ENCODE results near the gene ATG10.
A peak's percentile ranks its signal among the peaks of the same experiment; 100 is the strongest.
"Not testable (repeated sequence)": the region's sequence is repeated elsewhere in the genome, so short reads cannot be mapped to it uniquely, and the experiment has no call there.

The ATG10 gene

GRCh38 chr5:82255844-82256243 is 284.0 kb downstream of the ATG10 start:
- ChIA-PET CTCF (interaction anchor here (0.6 kb wide), 1 partner anchor 1036 kb away, joined by 3 read pairs; no protein-coding TSS in a partner anchor), POLR2A (ENCODE audit: low non-redundant PET) (no interaction called here)
- TF ChIP-seq, protein P1, sequence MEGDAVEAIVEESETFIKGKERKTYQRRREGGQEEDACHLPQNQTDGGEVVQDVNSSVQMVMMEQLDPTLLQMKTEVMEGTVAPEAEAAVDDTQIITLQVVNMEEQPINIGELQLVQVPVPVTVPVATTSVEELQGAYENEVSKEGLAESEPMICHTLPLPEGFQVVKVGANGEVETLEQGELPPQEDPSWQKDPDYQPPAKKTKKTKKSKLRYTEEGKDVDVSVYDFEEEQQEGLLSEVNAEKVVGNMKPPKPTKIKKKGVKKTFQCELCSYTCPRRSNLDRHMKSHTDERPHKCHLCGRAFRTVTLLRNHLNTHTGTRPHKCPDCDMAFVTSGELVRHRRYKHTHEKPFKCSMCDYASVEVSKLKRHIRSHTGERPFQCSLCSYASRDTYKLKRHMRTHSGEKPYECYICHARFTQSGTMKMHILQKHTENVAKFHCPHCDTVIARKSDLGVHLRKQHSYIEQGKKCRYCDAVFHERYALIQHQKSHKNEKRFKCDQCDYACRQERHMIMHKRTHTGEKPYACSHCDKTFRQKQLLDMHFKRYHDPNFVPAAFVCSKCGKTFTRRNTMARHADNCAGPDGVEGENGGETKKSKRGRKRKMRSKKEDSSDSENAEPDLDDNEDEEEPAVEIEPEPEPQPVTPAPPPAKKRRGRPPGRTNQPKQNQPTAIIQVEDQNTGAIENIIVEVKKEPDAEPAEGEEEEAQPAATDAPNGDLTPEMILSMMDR (conservative IDR thresholded peaks at IDR 0.05; ENCODE audit: low read depth), result no peak
- no peak overlapping the region for H3K27ac ChIP-seq
- no peak for DNase-seq (ENCODE audit: low spot score)

DNA sequence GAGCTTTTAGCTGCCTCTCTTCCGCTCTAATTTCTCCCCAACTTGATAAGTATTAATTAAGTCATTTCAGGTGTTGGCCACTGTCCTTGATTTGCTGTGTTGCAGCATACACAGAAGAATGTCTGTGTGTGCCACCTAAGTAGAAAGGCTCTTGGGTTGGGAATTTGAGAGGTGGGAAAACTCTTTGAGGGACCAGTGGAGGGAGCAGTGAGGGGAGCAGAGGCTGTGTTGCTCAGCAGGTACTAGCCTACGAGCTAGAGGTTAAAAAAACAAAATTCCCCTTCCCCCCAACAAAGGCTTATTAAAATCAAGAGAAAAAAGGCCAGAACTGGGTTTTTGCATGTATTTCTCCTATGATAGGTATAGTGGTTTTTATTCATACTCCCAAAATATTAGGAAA is 285.4 kb downstream of the ATG10 start:
- CTCF ChIA-PET, result interaction anchor here (0.9 kb wide), 1 partner anchor 125 kb away, joined by 3 read pairs; no protein-coding TSS in a partner anchor
- no peak overlapping the region for H3K27ac ChIP-seq
- POLR2A ChIA-PET (ENCODE audit: low non-redundant PET), result no interaction called here
- DNase-seq (ENCODE audit: low spot score), result no peak
- TF ChIP-seq, protein P1 (conservative IDR thresholded peaks at IDR 0.05; ENCODE audit: low read depth), result no peak

GRCh38 chr5:82257729-82258128 is 285.9 kb downstream of the ATG10 start:
- POLR2A ChIA-PET (ENCODE audit: low non-redundant PET), result no interaction called here
- no peak for DNase-seq (ENCODE audit: low spot score)
- H3K27ac ChIP-seq, result no peak overlapping the region

GRCh38 chr5:82259172-82259800 is 287.5 kb downstream of the ATG10 start:
- H3K27ac ChIP-seq, result no peak overlapping the region
- CTCF ChIA-PET, result interaction anchor here (0.6 to 1.2 kb wide), 11 partner anchors 8 to 1772 kb away, joined by 3 to 7 read pairs (median 4); no protein-coding TSS in a partner anchor
- POLR2A ChIA-PET (ENCODE audit: low non-redundant PET), result no interaction called here
- TF ChIP-seq, protein P1 (conservative IDR thresholded peaks at IDR 0.05; ENCODE audit: low read depth), result peak; percentile 66
- peak; percentile 20 for DNase-seq (ENCODE audit: low spot score)

More at GRCh38 chr5:82257729-82258128, 285.9 kb downstream of the ATG10 start:
- TF ChIP-seq, protein P1 (conservative IDR thresholded peaks at IDR 0.05; ENCODE audit: low read depth), result no peak
- CTCF ChIA-PET, result interaction anchor here (0.6 to 0.9 kb wide), 2 partner anchors 125 to 1561 kb away, joined by 3 read pairs; no protein-coding TSS in a partner anchor

DNA sequence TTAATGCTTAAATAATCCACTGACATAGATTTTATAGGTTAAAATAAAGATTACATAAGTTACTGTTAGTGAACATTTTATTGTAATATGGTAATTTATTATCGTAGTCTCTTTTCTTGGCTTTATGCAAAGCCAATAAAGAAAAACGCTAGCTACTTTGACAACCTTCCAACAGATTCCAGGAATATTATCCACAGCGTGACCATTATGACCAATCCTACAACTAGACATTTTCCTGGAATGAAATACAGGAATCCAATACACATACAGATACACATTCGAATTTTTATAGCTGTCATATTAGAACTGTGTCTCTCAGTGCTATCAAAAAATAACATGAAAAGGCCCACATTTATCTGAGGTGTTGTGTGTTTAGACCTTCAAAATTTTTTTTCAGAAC is 293.2 kb downstream of the ATG10 start:
- DNase-seq (ENCODE audit: low spot score), result no peak
- H3K27ac ChIP-seq, result no peak overlapping the region
- ChIA-PET CTCF (interaction anchor here (0.7 kb wide), 1 partner anchor 644 kb away, joined by 3 read pairs; no protein-coding TSS in a partner anchor), POLR2A (ENCODE audit: low non-redundant PET) (no interaction called here)
- TF ChIP-seq, protein P1 (conservative IDR thresholded peaks at IDR 0.05; ENCODE audit: low read depth), result no peak

DNA sequence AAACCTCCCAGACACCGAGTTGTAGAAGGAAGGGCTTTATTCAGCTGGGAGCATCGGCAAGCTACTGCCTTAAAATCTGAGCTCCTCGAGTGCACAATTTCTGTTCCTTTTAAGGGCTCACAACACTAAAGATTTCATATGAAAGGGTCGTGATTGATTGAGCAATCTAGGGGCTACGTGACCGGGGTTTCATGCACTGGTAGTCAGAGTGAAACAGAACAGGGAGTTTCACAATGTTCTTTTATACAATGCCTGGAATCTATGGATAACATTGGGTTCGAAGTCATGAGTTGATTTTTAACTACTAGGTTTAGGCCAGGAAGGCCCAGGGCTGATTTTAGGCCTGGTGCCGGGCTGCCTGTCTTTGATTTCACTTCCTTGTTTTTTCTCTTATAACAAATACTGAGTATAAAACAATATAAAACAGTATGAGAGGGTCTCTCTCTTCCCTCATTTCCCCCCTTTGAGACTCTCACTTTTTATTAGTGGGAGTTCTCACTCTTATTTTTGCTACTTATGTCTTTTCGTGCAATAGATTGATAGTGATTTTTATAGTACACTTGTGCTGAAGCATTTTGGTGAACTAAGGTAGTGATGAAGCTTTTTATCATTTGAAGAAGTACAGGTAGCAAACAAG is 295.6 kb downstream of the ATG10 start:
- CTCF ChIA-PET, result not testable (repeated sequence)

GRCh38 chr5:82269363-82269762 is 297.5 kb downstream of the ATG10 start:
- POLR2A ChIA-PET (ENCODE audit: low non-redundant PET); DNase-seq (ENCODE audit: low spot score); H3K27ac ChIP-seq; CTCF ChIA-PET: not testable (repeated sequence)

More for the DNA sequence above, 295.6 kb downstream of the ATG10 start:
- POLR2A ChIA-PET (ENCODE audit: low non-redundant PET); DNase-seq (ENCODE audit: low spot score); H3K27ac ChIP-seq: not testable (repeated sequence)

DNA sequence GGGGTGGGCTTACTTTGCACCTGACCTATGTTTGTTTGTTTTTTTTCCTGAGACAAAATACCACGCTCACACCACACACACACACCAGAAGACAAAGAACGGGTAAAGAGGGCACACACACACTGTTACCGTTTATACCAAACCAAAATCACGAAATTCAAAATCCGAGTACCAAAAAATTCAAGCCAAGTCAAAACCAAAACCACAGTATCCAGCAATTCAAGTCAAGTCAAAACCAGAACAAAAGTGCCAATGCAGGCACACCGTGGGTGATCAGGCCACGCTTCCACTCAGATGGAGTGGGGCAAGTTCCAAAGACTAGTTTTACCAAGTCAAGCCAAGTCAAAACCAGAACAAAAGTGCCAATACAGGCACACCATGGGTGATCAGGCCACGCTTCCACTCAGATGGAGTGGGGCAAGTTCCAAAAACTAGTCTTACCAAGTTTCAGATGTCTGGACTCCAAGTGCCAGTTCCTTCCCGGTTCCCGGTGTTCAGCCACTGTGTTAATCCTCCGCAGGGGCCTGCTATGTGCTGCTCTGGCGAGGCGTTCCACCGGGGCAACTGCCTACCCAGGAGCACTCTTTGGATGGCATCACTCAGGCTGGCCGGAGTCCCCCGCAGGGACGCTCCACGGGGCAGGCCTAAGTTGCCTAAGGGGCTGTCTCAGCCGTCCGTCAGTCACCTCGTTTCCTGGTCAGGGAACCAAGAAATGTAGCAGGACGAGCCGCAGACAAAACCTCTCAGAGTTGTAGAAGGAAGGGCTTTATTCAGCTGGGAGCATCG is 300.9 kb downstream of the ATG10 start:
- DNase-seq (ENCODE audit: low spot score); POLR2A ChIA-PET (ENCODE audit: low non-redundant PET): not testable (repeated sequence)
- H3K27ac ChIP-seq, result peak overlapping the region; percentile 33

DNA sequence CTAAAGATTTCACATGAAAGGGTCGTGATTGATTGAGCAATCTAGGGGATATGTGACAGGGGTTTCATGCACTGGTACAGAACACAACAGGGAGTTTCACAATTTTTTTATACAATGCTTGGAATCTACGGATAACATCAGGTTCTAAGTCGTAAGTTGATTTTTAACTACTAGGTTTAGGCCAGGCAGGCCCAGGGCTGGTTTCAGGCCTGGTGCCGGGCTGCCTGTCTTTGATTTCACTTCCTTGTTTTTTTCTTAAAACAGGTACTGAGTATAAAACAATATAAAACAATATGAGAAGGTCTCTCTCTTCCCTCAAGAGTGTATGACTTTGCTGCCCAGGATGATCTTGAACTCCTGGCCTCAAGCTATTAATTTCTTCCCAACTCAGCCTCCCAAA is 301.6 kb downstream of the ATG10 start:
- CTCF ChIA-PET; DNase-seq (ENCODE audit: low spot score); POLR2A ChIA-PET (ENCODE audit: low non-redundant PET): not testable (repeated sequence)
- 0 out of 2 replicates have a peak overlapping the region, but pooled peaks have one; percentile 33 for H3K27ac ChIP-seq

More for the DNA sequence above, 300.9 kb downstream of the ATG10 start:
- CTCF ChIA-PET, result not testable (repeated sequence)

Measured in RWPE1 (cell line).